Osteoblast (primary cell): Measurements from ENCODE around the gene AQP1. TPM values are rescaled to one million over a fixed set of nuclear protein-coding genes. Genes with fewer than 3 reads are reported as not detected.

Experiments
- DNase-seq: peaks from one replicate; pipeline ENCODE4 v3.0.0; 2011; ENCODE audit warnings: low spot score, mixed read lengths; ENCODE audit not compliant: insufficient read length; ENCODE audit errors: missing footprints
- H2AFZ ChIP-seq: 2 replicates; pipeline ENCODE4 v1.6.0; 2011; ENCODE audit warnings: mild to moderate bottlenecking, low read length
- H3K27ac ChIP-seq: 2 replicates; pipeline ENCODE4 v1.5.1; 2011; ENCODE audit warnings: mild to moderate bottlenecking, low read depth, low read length, moderate library complexity
- H3K27me3 ChIP-seq: 2 replicates; pipeline ENCODE4 v1.6.0; 2012; ENCODE audit warnings: mild to moderate bottlenecking, control low read depth, inconsistent platforms, low read length, moderate library complexity; ENCODE audit not compliant: insufficient read depth
- H3K36me3 ChIP-seq: 2 replicates; pipeline ENCODE4 v1.5.1; 2011; ENCODE audit warnings: mild to moderate bottlenecking, low read length, control low read depth, moderate library complexity; ENCODE audit not compliant: insufficient read depth
- H3K4me1 ChIP-seq: 2 replicates; pipeline ENCODE4 v1.5.1; 2011; ENCODE audit warnings: mild to moderate bottlenecking, low read length, control low read depth, moderate library complexity; ENCODE audit not compliant: insufficient read depth
- H3K4me2 ChIP-seq: 2 replicates; pipeline ENCODE4 v1.6.0; 2011; ENCODE audit warnings: mild to moderate bottlenecking, low read length; ENCODE audit not compliant: insufficient read depth
- H3K4me3 ChIP-seq: fragments of 200-600 bp; sonication (generic); 3 replicates; pipeline ENCODE4 v1.5.1; 2012; ENCODE audit warnings: mild to moderate bottlenecking, low read length, inconsistent platforms; ENCODE audit not compliant: insufficient read depth
- H3K79me2 ChIP-seq: 2 replicates; pipeline ENCODE4 v1.6.0; 2012; ENCODE audit warnings: mild to moderate bottlenecking, low read length, control low read depth, inconsistent platforms; ENCODE audit not compliant: insufficient read depth
- H3K9me3 ChIP-seq: 2 replicates; pipeline ENCODE4 v1.5.1; 2011; ENCODE audit warnings: low read depth, low read length, control low read depth
- H4K20me1 ChIP-seq: 2 replicates; pipeline ENCODE4 v1.6.0; 2012; ENCODE audit warnings: mild to moderate bottlenecking, low read length, control low read depth; ENCODE audit not compliant: insufficient read depth
- CTCF ChIP-seq: IDR thresholded peaks from 2 replicates; pipeline ENCODE4 v1.5.1; 2011; ENCODE audit warnings: mild to moderate bottlenecking, low read depth, low read length, moderate library complexity; ENCODE audit errors: extremely low read depth
- total RNA-seq: library from RNA; depleted of rRNA; stranded (reverse); fragments of >200 nt; gene quantifications from 2 replicates; pipeline ENCODE4 v1.2.3, GENCODE V29; 2012

AQP1 gene
- total RNA-seq, 1 donor, result 0.72 TPM

GRCh38 chr7:30933124-30933974 is 21.7 kb downstream of the AQP1 start:
- Histone ChIP-seq H3K27me3 (peaks cover 41% of the 10 kb centered on the region), H3K27ac (no peak overlapping the region), H3K4me3 (no peak overlapping the region), H3K4me1 (no peaks in the 10 kb centered on the region), H3K36me3 (no peaks in the 10 kb centered on the region), H3K79me2 (no peaks in the 10 kb centered on the region), H3K4me2 (no peak overlapping the region), H3K9me3 (no peaks in the 10 kb centered on the region), H4K20me1 (no peaks in the 10 kb centered on the region), H2AFZ (no peak overlapping the region)
- no peak for TF ChIP-seq CTCF
- DNase-seq, result peak; percentile 51

- no peaks in the 10 kb centered on the region for H3K79me2 ChIP-seq
- H3K9me3 ChIP-seq, result no peaks in the 10 kb centered on the region
Measured at GRCh38 chr7:30934225-30934624, 22.6 kb downstream of the AQP1 start.

GRCh38 chr7:30934732-30935568 is 23.3 kb downstream of the AQP1 start:
- H3K4me3 ChIP-seq, result no peak overlapping the region
- no peak for TF ChIP-seq CTCF
- DNase-seq, result peak; percentile 31

More at GRCh38 chr7:30934225-30934624, 22.6 kb downstream of the AQP1 start:
- Histone ChIP-seq H4K20me1 (no peaks in the 10 kb centered on the region), H3K4me1 (no peaks in the 10 kb centered on the region), H3K4me2 (no peak overlapping the region), H3K27me3 (peaks cover 36% of the 10 kb centered on the region), H2AFZ (no peak overlapping the region), H3K4me3 (no peak overlapping the region), H3K36me3 (no peaks in the 10 kb centered on the region), H3K27ac (no peak overlapping the region)
- peak; percentile 50 for DNase-seq
- TF ChIP-seq CTCF, result no peak

GRCh38 chr7:30935569-30935877 is 23.9 kb downstream of the AQP1 start:
- Histone ChIP-seq H3K4me1 (no peaks in the 10 kb centered on the region), H3K4me3 (no peak overlapping the region), H4K20me1 (no peaks in the 10 kb centered on the region), H2AFZ (no peak overlapping the region), H3K27me3 (peaks cover 49% of the 10 kb centered on the region), H3K36me3 (no peaks in the 10 kb centered on the region), H3K9me3 (no peaks in the 10 kb centered on the region), H3K27ac (no peak overlapping the region), H3K79me2 (no peaks in the 10 kb centered on the region), H3K4me2 (no peak overlapping the region)
- peak; percentile 41 for DNase-seq
- no peak for TF ChIP-seq CTCF

More at GRCh38 chr7:30934732-30935568, 23.3 kb downstream of the AQP1 start:
- Histone ChIP-seq H3K9me3 (no peaks in the 10 kb centered on the region), H4K20me1 (no peaks in the 10 kb centered on the region), H3K4me1 (no peaks in the 10 kb centered on the region), H3K79me2 (no peaks in the 10 kb centered on the region), H3K36me3 (no peaks in the 10 kb centered on the region), H3K4me2 (no peak overlapping the region), H3K27me3 (peaks cover 44% of the 10 kb centered on the region), H2AFZ (no peak overlapping the region), H3K27ac (no peak overlapping the region)
